ENCODE measurements around the gene BTBD9.

Gene BTBD9

GRCh38 chr6:38518511-38519304, 121.0 kb downstream of the BTBD9 start:
- Histone ChIP-seq H3K9ac (ENCODE audit: low read length) (no peak overlapping the region), H3K4ac (ENCODE audit: low read depth in 1 of 2, low read length in 2 of 2) (no peak overlapping the region), H3K4me2 (ENCODE audit: low read length, poor library complexity, severe bottlenecking) (no peak overlapping the region), H2BK120ac (ENCODE audit: low read depth, low read length) (no peak overlapping the region), H2BK12ac (ENCODE audit: low read length in 2 of 2) (no peak overlapping the region), H3K36me3 (ENCODE audit: control insufficient read depth in 1 of 2, insufficient read depth in 2 of 2, low read depth in 1 of 2, low read length in 2 of 2) (no peaks in the 10 kb centered on the region), H2BK5ac (ENCODE audit: low read depth, low read length, poor library complexity, severe bottlenecking) (no peak overlapping the region), H2BK15ac (ENCODE audit: low read depth, poor library complexity, severe bottlenecking) (no peak overlapping the region), H4K91ac (ENCODE audit: low read length) (no peak overlapping the region), H3K14ac (ENCODE audit: low read length in 2 of 2) (no peak overlapping the region), H3K27ac (ENCODE audit: low read length, poor library complexity, severe bottlenecking) (no peak overlapping the region), H3K18ac (ENCODE audit: low read depth in 1 of 2, low read length in 2 of 2) (no peak overlapping the region), H2AK5ac (ENCODE audit: low read length, severe bottlenecking) (no peak overlapping the region), H3K27me3 (ENCODE audit: control insufficient read depth in 1 of 2, insufficient read depth in 1 of 2, low read length in 2 of 2) (no peaks in the 10 kb centered on the region), H3K4me1 (ENCODE audit: control insufficient read depth, insufficient read depth, low read depth, low read length) (peaks cover 3% of the 10 kb centered on the region), H3K9me3 (ENCODE audit: control insufficient read depth, low read length) (no peaks in the 10 kb centered on the region), H3K4me3 (ENCODE audit: insufficient read depth in 1 of 2, low read depth in 1 of 2, low read length in 2 of 2) (no peak overlapping the region), H4K8ac (ENCODE audit: low read length) (no peak overlapping the region), H3K79me1 (replicated peaks; ENCODE audit: low read length, poor library complexity, severe bottlenecking) (no peaks in the 10 kb centered on the region), H2AFZ (ENCODE audit: low read depth, low read length) (no peak overlapping the region), H3K23ac (ENCODE audit: low read length in 2 of 2) (no peak overlapping the region)
- DNase-seq = no peak

GRCh38 chr6:38517005-38517404, 122.7 kb downstream of the BTBD9 start:
- H3K27ac ChIP-seq (ENCODE audit: low read length, poor library complexity, severe bottlenecking) = no peak overlapping the region
- H3K9me3 ChIP-seq (ENCODE audit: control insufficient read depth, low read length) = no peaks in the 10 kb centered on the region
- H3K18ac ChIP-seq (ENCODE audit: low read depth in 1 of 2, low read length in 2 of 2) = no peak overlapping the region
- H2BK5ac ChIP-seq (ENCODE audit: low read depth, low read length, poor library complexity, severe bottlenecking) = no peak overlapping the region
- H3K14ac ChIP-seq (ENCODE audit: low read length in 2 of 2) = no peak overlapping the region
- H4K91ac ChIP-seq (ENCODE audit: low read length) = no peak overlapping the region
- H3K23ac ChIP-seq (ENCODE audit: low read length in 2 of 2) = no peak overlapping the region
- no peaks in the 10 kb centered on the region for H3K36me3 ChIP-seq (ENCODE audit: control insufficient read depth in 1 of 2, insufficient read depth in 2 of 2, low read depth in 1 of 2, low read length in 2 of 2)
- DNase-seq = peak; percentile 22
- H2BK15ac ChIP-seq (ENCODE audit: low read depth, poor library complexity, severe bottlenecking) = no peak overlapping the region
- H2BK12ac ChIP-seq (ENCODE audit: low read length in 2 of 2) = no peak overlapping the region
- no peak overlapping the region for H2AFZ ChIP-seq (ENCODE audit: low read depth, low read length)
- H3K9ac ChIP-seq (ENCODE audit: low read length) = no peak overlapping the region
- no peak overlapping the region for H2BK120ac ChIP-seq (ENCODE audit: low read depth, low read length)
- H3K4me2 ChIP-seq (ENCODE audit: low read length, poor library complexity, severe bottlenecking) = no peak overlapping the region
- no peak overlapping the region for H3K4me3 ChIP-seq (ENCODE audit: insufficient read depth in 1 of 2, low read depth in 1 of 2, low read length in 2 of 2)
- no peak overlapping the region for H4K8ac ChIP-seq (ENCODE audit: low read length)
- no peak overlapping the region for H3K4ac ChIP-seq (ENCODE audit: low read depth in 1 of 2, low read length in 2 of 2)
- peaks cover 3% of the 10 kb centered on the region for H3K4me1 ChIP-seq (ENCODE audit: control insufficient read depth, insufficient read depth, low read depth, low read length)
- no peak overlapping the region for H2AK5ac ChIP-seq (ENCODE audit: low read length, severe bottlenecking)
- no peaks in the 10 kb centered on the region for H3K79me1 ChIP-seq (replicated peaks; ENCODE audit: low read length, poor library complexity, severe bottlenecking)
- H3K27me3 ChIP-seq (ENCODE audit: control insufficient read depth in 1 of 2, insufficient read depth in 1 of 2, low read length in 2 of 2) = no peaks in the 10 kb centered on the region

GRCh38 chr6:38514399-38514798, 125.3 kb downstream of the BTBD9 start:
- Histone ChIP-seq H2BK15ac (ENCODE audit: low read depth, poor library complexity, severe bottlenecking) (no peak overlapping the region), H2BK12ac (ENCODE audit: low read length in 2 of 2) (no peak overlapping the region), H2BK5ac (ENCODE audit: low read depth, low read length, poor library complexity, severe bottlenecking) (no peak overlapping the region), H2AK5ac (ENCODE audit: low read length, severe bottlenecking) (no peak overlapping the region), H3K27ac (ENCODE audit: low read length, poor library complexity, severe bottlenecking) (no peak overlapping the region), H3K79me1 (replicated peaks; ENCODE audit: low read length, poor library complexity, severe bottlenecking) (no peaks in the 10 kb centered on the region), H3K4me2 (ENCODE audit: low read length, poor library complexity, severe bottlenecking) (no peak overlapping the region), H3K27me3 (ENCODE audit: control insufficient read depth in 1 of 2, insufficient read depth in 1 of 2, low read length in 2 of 2) (no peaks in the 10 kb centered on the region), H3K14ac (ENCODE audit: low read length in 2 of 2) (no peak overlapping the region), H3K4me3 (ENCODE audit: insufficient read depth in 1 of 2, low read depth in 1 of 2, low read length in 2 of 2) (no peak overlapping the region), H3K4ac (ENCODE audit: low read depth in 1 of 2, low read length in 2 of 2) (no peak overlapping the region), H4K91ac (ENCODE audit: low read length) (no peak overlapping the region), H3K9me3 (ENCODE audit: control insufficient read depth, low read length) (no peaks in the 10 kb centered on the region), H3K18ac (ENCODE audit: low read depth in 1 of 2, low read length in 2 of 2) (no peak overlapping the region), H2BK120ac (ENCODE audit: low read depth, low read length) (no peak overlapping the region), H3K23ac (ENCODE audit: low read length in 2 of 2) (no peak overlapping the region), H3K36me3 (ENCODE audit: control insufficient read depth in 1 of 2, insufficient read depth in 2 of 2, low read depth in 1 of 2, low read length in 2 of 2) (no peaks in the 10 kb centered on the region), H2AFZ (ENCODE audit: low read depth, low read length) (no peak overlapping the region), H4K8ac (ENCODE audit: low read length) (no peak overlapping the region), H3K4me1 (ENCODE audit: control insufficient read depth, insufficient read depth, low read depth, low read length) (peaks cover 3% of the 10 kb centered on the region), H3K9ac (ENCODE audit: low read length) (no peak overlapping the region)
- DNase-seq = no peak

GRCh38 chr6:38512211-38512610, 127.5 kb downstream of the BTBD9 start:
- Histone ChIP-seq H4K8ac (ENCODE audit: low read length) (no peak overlapping the region), H3K18ac (ENCODE audit: low read depth in 1 of 2, low read length in 2 of 2) (no peak overlapping the region), H3K4me2 (ENCODE audit: low read length, poor library complexity, severe bottlenecking) (no peak overlapping the region), H2BK15ac (ENCODE audit: low read depth, poor library complexity, severe bottlenecking) (no peak overlapping the region), H3K27ac (ENCODE audit: low read length, poor library complexity, severe bottlenecking) (no peak overlapping the region), H2AFZ (ENCODE audit: low read depth, low read length) (no peak overlapping the region), H3K4me1 (ENCODE audit: control insufficient read depth, insufficient read depth, low read depth, low read length) (peaks cover 2% of the 10 kb centered on the region), H3K14ac (ENCODE audit: low read length in 2 of 2) (no peak overlapping the region), H3K36me3 (ENCODE audit: control insufficient read depth in 1 of 2, insufficient read depth in 2 of 2, low read depth in 1 of 2, low read length in 2 of 2) (no peaks in the 10 kb centered on the region), H3K4me3 (ENCODE audit: insufficient read depth in 1 of 2, low read depth in 1 of 2, low read length in 2 of 2) (no peak overlapping the region), H2BK5ac (ENCODE audit: low read depth, low read length, poor library complexity, severe bottlenecking) (no peak overlapping the region), H2BK120ac (ENCODE audit: low read depth, low read length) (no peak overlapping the region), H2BK12ac (ENCODE audit: low read length in 2 of 2) (no peak overlapping the region), H3K23ac (ENCODE audit: low read length in 2 of 2) (no peak overlapping the region), H3K9me3 (ENCODE audit: control insufficient read depth, low read length) (no peaks in the 10 kb centered on the region), H3K9ac (ENCODE audit: low read length) (no peak overlapping the region), H3K27me3 (ENCODE audit: control insufficient read depth in 1 of 2, insufficient read depth in 1 of 2, low read length in 2 of 2) (no peaks in the 10 kb centered on the region), H2AK5ac (ENCODE audit: low read length, severe bottlenecking) (no peak overlapping the region), H3K79me1 (replicated peaks; ENCODE audit: low read length, poor library complexity, severe bottlenecking) (no peaks in the 10 kb centered on the region), H3K4ac (ENCODE audit: low read depth in 1 of 2, low read length in 2 of 2) (no peak overlapping the region), H4K91ac (ENCODE audit: low read length) (no peak overlapping the region)
- 100% methylated on average over 1 of the region's 5 CpGs for whole genome bisulfite sequencing
- no peak for DNase-seq

Data from mesenchymal stem cell (in vitro differentiated cells and primary cell).